Mononuclear cell (primary cell): Measurements from ENCODE around the gene ZSCAN16. TPM values are rescaled to one million over a fixed set of nuclear protein-coding genes. Genes with fewer than 3 reads are reported as not detected.

Source experiments
- H3K27me3 ChIP-seq: 2 replicates; pipeline ENCODE4 v1.6.0; 2011; ENCODE audit warnings: low read length, control low read depth; ENCODE audit not compliant: insufficient read depth
- H3K4me1 ChIP-seq: 2 replicates; pipeline ENCODE4 v1.5.1; 2011; ENCODE audit warnings: mild to moderate bottlenecking, low read length, control low read depth; ENCODE audit not compliant: insufficient read depth
- H3K4me3 ChIP-seq: 2 replicates; pipeline ENCODE4 v1.5.1; 2011; ENCODE audit warnings: mild to moderate bottlenecking, low read length, moderate library complexity
- H3K9me3 ChIP-seq: 2 replicates; pipeline ENCODE4 v1.5.1; 2011; ENCODE audit warnings: low read depth, mild to moderate bottlenecking, control low read depth, low read length
- total RNA-seq: library from RNA; depleted of rRNA; stranded (reverse); fragments of >200 nt; gene quantifications from one replicate; pipeline ENCODE4 v1.2.3, GENCODE V29; 2012

The ZSCAN16 gene
- total RNA-seq, 1 donor = 10.2 TPM

GRCh38 chr6:28176373-28176772, 52.0 kb downstream of the ZSCAN16 start:
- no peak overlapping the region for H3K4me3 ChIP-seq
- no peaks in the 10 kb centered on the region for H3K4me1 ChIP-seq
- H3K9me3 ChIP-seq = peaks cover 4% of the 10 kb centered on the region
- H3K27me3 ChIP-seq = peaks cover 5% of the 10 kb centered on the region

Other genes with a start within 250 kb of the ZSCAN16 start
- not detected for gene OR2B2, start 212.2 kb upstream of the ZSCAN16 start, total RNA-seq
- not detected for gene OR2B6, start 167.4 kb upstream of the ZSCAN16 start, total RNA-seq
- gene ZNF165, start 44.0 kb upstream of the ZSCAN16 start, total RNA-seq = 2.1 TPM
- gene ZKSCAN8, start 17.3 kb downstream of the ZSCAN16 start, total RNA-seq = 22.6 TPM
- 6.7 TPM for gene ZSCAN9, start 100.7 kb downstream of the ZSCAN16 start, total RNA-seq
- 0.84 TPM for gene ZKSCAN4, start 127.7 kb downstream of the ZSCAN16 start, total RNA-seq
- 0.21 TPM for gene NKAPL, start 134.7 kb downstream of the ZSCAN16 start, total RNA-seq
- gene ZSCAN26, start 142.5 kb downstream of the ZSCAN16 start, total RNA-seq = 12.4 TPM
- 0.52 TPM for gene PGBD1, start 157.0 kb downstream of the ZSCAN16 start, total RNA-seq
- 1.3 TPM for gene ZSCAN31, start 211.5 kb downstream of the ZSCAN16 start, total RNA-seq
- 0.52 TPM for gene ZKSCAN3, start 225.3 kb downstream of the ZSCAN16 start, total RNA-seq